ENCODE measurements around the gene INPP5J.

- TF ChIP-seq EZH2 (IDR thresholded peaks at IDR 0.05; ENCODE audit: borderline replicate concordance, low read length) (no peak), CTCF (conservative IDR thresholded peaks at IDR 0.05 in 1 of 2, IDR thresholded peaks at IDR 0.05 in 1 of 2; ENCODE audit: extremely low read depth in 1 of 2, insufficient read depth in 1 of 2, low read depth in 1 of 2, low read length in 2 of 2) (no peak)
Observed at GRCh38 chr22:31143038-31143437, 20.3 kb downstream of the INPP5J start.

Measured in mammary epithelial cell (primary cell).